DOHH2 (cell line): ENCODE data around the gene KIF6.

ENCODE experiments used
- H3F3A ChIP-seq: fragments of 200-600 bp; sonication (generic), shearing (Covaris generic); 2 replicates; pipeline ENCODE4 v1.6.0; 2016; ENCODE audit warnings: antibody characterized with exemption, mild to moderate bottlenecking; ENCODE audit not compliant: control insufficient read depth, insufficient read depth
- H3K27ac ChIP-seq: fragments of 200-600 bp; sonication (generic); 2 replicates; pipeline ENCODE4 v1.5.1; 2014; ENCODE audit warnings: low read depth, mild to moderate bottlenecking, low read length, moderate library complexity
- H3K27me3 ChIP-seq: fragments of 200-600 bp; sonication (generic); 2 replicates; pipeline ENCODE4 v1.6.1; 2014; ENCODE audit warnings: mild to moderate bottlenecking, low read length, mixed read lengths; ENCODE audit not compliant: control insufficient read depth
- H3K36me3 ChIP-seq: fragments of 200-600 bp; sonication (generic); 2 replicates; pipeline ENCODE4 v1.6.1; 2014; ENCODE audit warnings: mild to moderate bottlenecking, low read length, moderate library complexity, mixed read lengths; ENCODE audit not compliant: control insufficient read depth
- H3K4me1 ChIP-seq: fragments of 200-600 bp; sonication (generic); 2 replicates; pipeline ENCODE4 v1.6.1; 2014; ENCODE audit warnings: mild to moderate bottlenecking, low read length, mixed read lengths; ENCODE audit not compliant: control insufficient read depth
- H3K4me2 ChIP-seq: fragments of 200-600 bp; sonication (generic); 2 replicates; pipeline ENCODE4 v1.6.0; 2014; ENCODE audit warnings: mild to moderate bottlenecking, low read length, moderate library complexity
- H3K4me3 ChIP-seq: fragments of 200-600 bp; sonication (generic); 2 replicates; pipeline ENCODE4 v1.5.1; 2014; ENCODE audit warnings: mild to moderate bottlenecking, low read length, mixed read lengths
- H3K79me2 ChIP-seq: fragments of 200-600 bp; sonication (generic); 2 replicates; pipeline ENCODE4 v1.6.1; 2014; ENCODE audit warnings: mild to moderate bottlenecking, low read length, mixed read lengths; ENCODE audit not compliant: control insufficient read depth
- H3K9me2 ChIP-seq: fragments of 200-600 bp; sonication (generic); replicated peaks from 2 replicates; pipeline ENCODE4 v1.6.1; 2014; ENCODE audit warnings: mild to moderate bottlenecking, low read length, mixed read lengths; ENCODE audit not compliant: control insufficient read depth
- H3K9me3 ChIP-seq: fragments of 200-600 bp; sonication (generic); 2 replicates; pipeline ENCODE4 v1.6.1; 2014; ENCODE audit warnings: antibody characterized with exemption, low read length, mixed read lengths; ENCODE audit not compliant: control insufficient read depth, insufficient read depth
- H4K20me1 ChIP-seq: fragments of 200-600 bp; sonication (generic); 2 replicates; pipeline ENCODE4 v1.6.0; 2014; ENCODE audit warnings: low read depth, mild to moderate bottlenecking, antibody characterized with exemption, low read length, moderate library complexity; ENCODE audit not compliant: control insufficient read depth, insufficient read depth
- EZH2phosphoT487 ChIP-seq: fragments of 200-600 bp; sonication (generic); IDR thresholded peaks from 2 replicates; pipeline ENCODE4 v1.6.1; 2017; ENCODE audit warnings: borderline replicate concordance, mild to moderate bottlenecking, antibody characterized with exemption, low read length, moderate library complexity, mixed read lengths
- TF ChIP-seq, protein P1 (sequence below): fragments of 200-600 bp; sonication (generic); IDR thresholded peaks from one replicate; pipeline ENCODE4 v1.5.1; 2014; ENCODE audit warnings: antibody characterized with exemption, mild to moderate bottlenecking, low read depth, low read length; ENCODE audit not compliant: poor library complexity, severe bottlenecking

Gene KIF6

DNA sequence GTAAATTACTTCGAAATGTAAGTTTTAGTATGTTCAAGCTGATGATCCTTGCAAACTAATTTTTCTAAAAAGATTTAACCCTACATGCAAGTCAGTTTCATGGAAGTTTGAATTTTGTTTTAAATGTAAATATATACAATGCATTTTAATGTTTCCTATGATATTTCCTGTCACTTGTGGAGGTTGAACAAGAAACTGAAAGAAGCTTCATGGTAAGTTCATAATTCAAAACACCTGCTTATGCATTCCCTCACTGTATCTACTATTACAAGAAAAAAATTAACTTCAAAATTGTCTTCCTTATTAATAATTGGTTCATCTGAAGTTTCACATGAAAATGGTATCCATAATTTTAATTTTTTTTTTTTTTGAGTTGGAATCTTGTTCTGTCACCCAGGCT is 24.8 kb downstream of the KIF6 start:
- Histone ChIP-seq H3K4me1 (no peaks in the 10 kb centered on the region), H3K36me3 (no peaks in the 10 kb centered on the region), H3K27me3 (no peaks in the 10 kb centered on the region), H4K20me1 (no peaks in the 10 kb centered on the region), H3F3A (no peaks in the 10 kb centered on the region), H3K79me2 (no peaks in the 10 kb centered on the region), H3K9me2 (no peaks in the 10 kb centered on the region), H3K4me2 (no peak overlapping the region), H3K4me3 (no peak overlapping the region), H3K27ac (no peak overlapping the region), H3K9me3 (no peaks in the 10 kb centered on the region)
- no peak for TF ChIP-seq EZH2phosphoT487
- TF ChIP-seq, protein P1, sequence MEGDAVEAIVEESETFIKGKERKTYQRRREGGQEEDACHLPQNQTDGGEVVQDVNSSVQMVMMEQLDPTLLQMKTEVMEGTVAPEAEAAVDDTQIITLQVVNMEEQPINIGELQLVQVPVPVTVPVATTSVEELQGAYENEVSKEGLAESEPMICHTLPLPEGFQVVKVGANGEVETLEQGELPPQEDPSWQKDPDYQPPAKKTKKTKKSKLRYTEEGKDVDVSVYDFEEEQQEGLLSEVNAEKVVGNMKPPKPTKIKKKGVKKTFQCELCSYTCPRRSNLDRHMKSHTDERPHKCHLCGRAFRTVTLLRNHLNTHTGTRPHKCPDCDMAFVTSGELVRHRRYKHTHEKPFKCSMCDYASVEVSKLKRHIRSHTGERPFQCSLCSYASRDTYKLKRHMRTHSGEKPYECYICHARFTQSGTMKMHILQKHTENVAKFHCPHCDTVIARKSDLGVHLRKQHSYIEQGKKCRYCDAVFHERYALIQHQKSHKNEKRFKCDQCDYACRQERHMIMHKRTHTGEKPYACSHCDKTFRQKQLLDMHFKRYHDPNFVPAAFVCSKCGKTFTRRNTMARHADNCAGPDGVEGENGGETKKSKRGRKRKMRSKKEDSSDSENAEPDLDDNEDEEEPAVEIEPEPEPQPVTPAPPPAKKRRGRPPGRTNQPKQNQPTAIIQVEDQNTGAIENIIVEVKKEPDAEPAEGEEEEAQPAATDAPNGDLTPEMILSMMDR = no peak

DNA sequence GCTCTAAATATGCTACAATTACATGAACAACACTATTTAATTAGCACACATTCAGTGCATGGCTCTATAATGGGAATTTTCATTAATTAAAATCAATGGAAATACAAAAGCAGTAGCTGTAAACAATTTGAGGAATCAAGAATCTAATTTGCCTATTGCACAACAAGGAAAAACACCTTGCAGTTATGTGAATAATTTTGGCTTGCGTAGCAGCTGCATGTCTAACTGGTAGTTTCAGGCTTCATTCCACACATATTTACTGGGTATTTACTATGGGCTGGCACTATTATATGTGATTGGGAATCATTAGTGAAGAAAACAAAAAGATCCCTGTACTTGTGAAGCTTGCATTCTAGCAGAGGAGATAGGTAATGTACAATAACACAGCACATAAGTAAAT is 26.4 kb downstream of the KIF6 start:
- no peak overlapping the region for H3K4me3 ChIP-seq
- H4K20me1 ChIP-seq = no peaks in the 10 kb centered on the region
- no peak overlapping the region for H3K4me2 ChIP-seq
- no peaks in the 10 kb centered on the region for H3K9me3 ChIP-seq
- H3F3A ChIP-seq = no peaks in the 10 kb centered on the region
- TF ChIP-seq, protein P1 = no peak
- no peak for TF ChIP-seq EZH2phosphoT487
- H3K27me3 ChIP-seq = no peaks in the 10 kb centered on the region
- H3K9me2 ChIP-seq = no peaks in the 10 kb centered on the region
- no peak overlapping the region for H3K27ac ChIP-seq
- no peaks in the 10 kb centered on the region for H3K36me3 ChIP-seq
- H3K4me1 ChIP-seq = no peaks in the 10 kb centered on the region
- H3K79me2 ChIP-seq = no peaks in the 10 kb centered on the region

DNA sequence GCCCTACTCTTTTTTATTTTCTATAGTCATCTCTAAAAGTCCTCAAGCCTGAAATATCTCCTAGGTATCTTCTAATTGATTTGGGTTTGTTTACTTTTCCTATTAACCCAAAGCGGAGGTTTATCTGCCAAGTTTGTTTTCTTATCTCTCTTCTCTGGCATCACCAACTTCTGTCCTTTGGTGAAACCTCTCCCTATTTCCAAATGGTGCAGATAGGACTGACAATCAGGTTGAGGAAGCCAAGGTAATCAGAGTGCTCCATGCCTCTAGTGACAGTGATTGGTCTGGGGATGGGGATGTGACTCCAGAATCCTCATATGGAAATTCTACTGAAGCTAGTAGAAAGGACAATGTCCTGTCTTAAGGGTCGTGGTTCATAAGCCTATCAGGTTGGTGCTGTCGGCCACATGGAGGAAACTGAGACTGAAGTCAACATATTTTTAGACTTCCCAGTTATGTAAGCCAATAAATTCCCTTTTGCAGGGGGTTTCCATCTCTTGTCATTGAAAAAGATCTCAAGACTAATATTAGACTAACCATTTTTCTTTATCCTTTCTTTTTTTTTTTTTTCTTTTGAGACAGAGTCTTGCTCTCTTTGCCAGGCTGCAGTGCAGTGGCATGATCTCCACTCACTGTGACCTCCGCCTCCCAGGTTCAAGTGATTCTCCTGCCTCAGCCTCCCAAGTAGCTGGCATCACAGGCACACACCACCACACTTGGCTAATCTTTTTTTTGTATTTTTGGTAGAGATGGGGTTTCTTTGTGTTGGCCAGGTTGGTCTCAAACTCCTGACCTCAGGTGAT is 28.0 kb downstream of the KIF6 start:
- Histone ChIP-seq H3K4me1 (no peaks in the 10 kb centered on the region), H3K79me2 (no peaks in the 10 kb centered on the region), H3K36me3 (no peaks in the 10 kb centered on the region), H3K4me3 (no peak overlapping the region), H3K27me3 (no peaks in the 10 kb centered on the region), H3K27ac (no peak overlapping the region), H3K4me2 (no peak overlapping the region), H3K9me3 (no peaks in the 10 kb centered on the region), H4K20me1 (no peaks in the 10 kb centered on the region), H3K9me2 (no peaks in the 10 kb centered on the region), H3F3A (no peaks in the 10 kb centered on the region)
- TF ChIP-seq, protein P1 = no peak
- no peak for TF ChIP-seq EZH2phosphoT487
